K562 (cell line): ENCODE results near the gene MEF2C. TPM values are rescaled to one million over a fixed set of nuclear protein-coding genes. Genes with fewer than 3 reads are reported as not detected.
A peak's percentile ranks its signal among the peaks of the same experiment; 100 is the strongest.

Experiments
- ATAC-seq: fragments of 200-7000 bp; cut with Tn5 transposase; 3 replicates; pipeline ENCODE4 v1.9.1; 2020; ENCODE audit warnings: moderate library complexity
- BruUV-seq: library from RNA; stranded (reverse); fragments of 400-500 nt; replicated peaks from 2 replicates; lab custom pipeline; 2021; lab: Mats Ljungman, UMichigan
- CTCF ChIA-PET: fragments of 300-600 bp; formaldehyde crosslinking; extraction: SDS; loops from one replicate; lab custom pipeline; 2021; ENCODE audit warnings: low intra/inter-chr PET ratio; lab: Yijun Ruan, JAX
- POLR2A ChIA-PET: fragments of 300-600, 350-650 bp; sonication (Branson Sonifier 250); formaldehyde crosslinking; extraction: SDS; loops from one replicate; lab custom pipeline; 2021; ENCODE audit warnings: antibody characterized with exemption, inconsistent platforms; lab: Yijun Ruan, JAX
- DNase-seq, 4 experiments: peaks; one replicate each; pipeline versions ENCODE4 v3.0.0 to v3.0.0-alpha.2; 2011 to 2018; ENCODE audit warnings: low spot score in 3 of 4, mixed read lengths in 3 of 4; ENCODE audit errors: extremely low read depth in 1 of 4
- FAIRE-seq: peaks from 2 replicates; lab custom pipeline; 2011; peaks lifted over from hg19 to GRCh38; lab: Jason Lieb, UNC
- H2AFZ ChIP-seq: 2 replicates; pipeline ENCODE4 v1.6.0; 2011; ENCODE audit warnings: low read depth, low read length, control low read depth, inconsistent platforms
- H3K27ac ChIP-seq: fragments of 200-600 bp; 3 replicates; pipeline ENCODE4 v1.8.0; 2011; ENCODE audit warnings: low read depth, mild to moderate bottlenecking, control low read depth, inconsistent platforms, low read length, moderate library complexity, mixed read lengths; ENCODE audit errors: extremely low read depth
- H3K27me3 ChIP-seq, 2 experiments: fragments of 300-600 bp in 1 of 2; 2 replicates in 1 of 2; 3 replicates in 1 of 2; pipeline versions ENCODE4 v1.6.0 to v1.8.0; 2011; ENCODE audit warnings: inconsistent platforms in 2 of 2, low read length in 2 of 2, mild to moderate bottlenecking in 1 of 2, mixed read lengths in 1 of 2, moderate library complexity in 1 of 2; ENCODE audit not compliant: control insufficient read depth in 2 of 2, insufficient read depth in 2 of 2
- H3K36me3 ChIP-seq: fragments of 300-600 bp; 3 replicates; pipeline ENCODE4 v1.8.0; 2011; ENCODE audit warnings: mild to moderate bottlenecking, low read length, inconsistent platforms; ENCODE audit not compliant: control insufficient read depth, insufficient read depth
- H3K4me1 ChIP-seq, 2 experiments: fragments of 200-600 bp in 1 of 2; replicated peaks in 1 of 2; 2 replicates in 1 of 2; 3 replicates in 1 of 2; pipeline versions ENCODE4 v1.5.1 to v1.8.0; 2011; ENCODE audit warnings: inconsistent platforms in 2 of 2, low read length in 2 of 2, mild to moderate bottlenecking in 1 of 2, mixed read lengths in 1 of 2, moderate library complexity in 1 of 2; ENCODE audit not compliant: control insufficient read depth in 2 of 2, insufficient read depth in 2 of 2
- H3K4me2 ChIP-seq: 2 replicates; pipeline ENCODE4 v1.6.1; 2011; ENCODE audit warnings: low read length, control low read depth, inconsistent platforms, mixed read lengths; ENCODE audit not compliant: insufficient read depth
- H3K4me3 ChIP-seq: fragments of 200-600 bp; sonication (generic), shearing (Covaris generic); 2 replicates; pipeline ENCODE4 v1.5.1; 2016; ENCODE audit warnings: control low read depth, inconsistent platforms
- H3K79me2 ChIP-seq: fragments of 200-600 bp; 3 replicates; pipeline ENCODE4 v1.8.0; 2011; ENCODE audit warnings: low read length, inconsistent platforms; ENCODE audit not compliant: control insufficient read depth, insufficient read depth
- H3K9ac ChIP-seq, 2 experiments: 2 replicates each; pipeline versions ENCODE4 v1.6.0 to v1.6.1; 2011; ENCODE audit warnings: low read depth in 2 of 2, low read length in 2 of 2, control low read depth in 1 of 2, inconsistent platforms in 1 of 2, mild to moderate bottlenecking in 1 of 2, mixed read lengths in 1 of 2; ENCODE audit not compliant: insufficient read depth in 1 of 2
- H3K9me1 ChIP-seq: one replicate; pipeline ENCODE4 v1.6.0; 2011; ENCODE audit warnings: inconsistent platforms, mild to moderate bottlenecking, low read length, moderate library complexity; ENCODE audit not compliant: control insufficient read depth, insufficient read depth
- H3K9me3 ChIP-seq: replicated peaks from 2 replicates; pipeline ENCODE4 v1.5.1; 2011; ENCODE audit warnings: low read depth, low read length, inconsistent platforms; ENCODE audit not compliant: control insufficient read depth, insufficient read depth
- H4K20me1 ChIP-seq: replicated peaks from 2 replicates; pipeline ENCODE4 v1.6.1; 2011; ENCODE audit warnings: low read length, inconsistent platforms, mixed read lengths; ENCODE audit not compliant: control insufficient read depth, insufficient read depth
- CBX8 ChIP-seq: fragments of 200-600 bp; sonication (generic); IDR thresholded peaks from 2 replicates; pipeline ENCODE4 v1.6.1; 2012; ENCODE audit warnings: borderline replicate concordance, mixed run types, low read depth, mild to moderate bottlenecking, moderate library complexity, mixed read lengths, low read length, control low read depth, inconsistent platforms; ENCODE audit not compliant: poor library complexity, severe bottlenecking; ENCODE audit errors: extremely low read depth
- CHD7 ChIP-seq: fragments of 200-600 bp; sonication (generic); IDR thresholded peaks from one replicate; pipeline ENCODE4 v1.6.1; 2012; ENCODE audit warnings: mild to moderate bottlenecking, low read depth, low read length, inconsistent platforms
- E2F6 ChIP-seq, 2 experiments: IDR thresholded peaks; 2 replicates each; pipeline ENCODE4 v1.6.1; 2011; ENCODE audit warnings: borderline replicate concordance in 1 of 2, control low read depth in 1 of 2, low read depth in 1 of 2, low read length in 1 of 2, mild to moderate bottlenecking in 1 of 2, mixed read lengths in 1 of 2, moderate library complexity in 1 of 2; ENCODE audit not compliant: insufficient read depth in 1 of 2, insufficient read length in 1 of 2, poor library complexity in 1 of 2, severe bottlenecking in 1 of 2; ENCODE audit errors: extremely low read depth in 1 of 2
- EZH2 ChIP-seq: IDR thresholded peaks from 2 replicates; pipeline ENCODE4 v1.6.1; 2012; ENCODE audit warnings: low read depth, mild to moderate bottlenecking, inconsistent platforms, low read length, borderline replicate concordance
- XRCC5 ChIP-seq: fragments of 200-400 bp; formaldehyde crosslinking; IDR thresholded peaks from 2 replicates; pipeline ENCODE4 v1.6.1; 2017; ENCODE audit warnings: low read depth, mild to moderate bottlenecking, low read length
- ZNF280A ChIP-seq: fragments of 450-650 bp; IDR thresholded peaks from 2 replicates; pipeline ENCODE4 v1.6.1; 2018; ENCODE audit warnings: mild to moderate bottlenecking, low read depth; ENCODE audit not compliant: partially characterized antibody
- WGBS: fragments of 100-300 bp; shearing (Covaris generic); methylation state at CpG from one replicate; pipeline ENCODE4 v1.1.6; 2016; ENCODE audit warnings: low coverage, mixed read lengths; ENCODE audit not compliant: insufficient coverage; ENCODE audit errors: missing lambda C conversion rate; 5-methylcytosine and 5-hydroxymethylcytosine counted together
- in situ Hi-C: fragments of 300-500 bp; cut with MboI; formaldehyde crosslinking; loops from 4 replicates; pipeline ENCODE4 v1.15.0; 2018; ENCODE audit warnings: inconsistent platforms, mixed read lengths
- intact Hi-C: fragments of 100-400 bp; cut with micrococcal nuclease; formaldehyde crosslinking; loops from 2 replicates; pipeline ENCODE4 v1.14.2; 2022
- polyA plus RNA-seq, 8 experiments: library from polyadenylated mRNA; depleted of rRNA in 4 of 8; stranded (reverse) in 5 of 8; unstranded in 3 of 8; fragments of >200 nt; fragmentation: Nextera tagmentation in 2 of 8; fragmentation: Illumina TruSeq in 1 of 8; extraction: Ambion mirVana in 2 of 8; extraction: Trizol in 1 of 8; gene quantifications; 2 replicates each; pipeline versions ENCODE4 v1.2.1 to v1.2.3, GENCODE V29; 2011 to 2014; ENCODE audit warnings: inconsistent platforms in 1 of 8, missing spikeins in 1 of 8
- total RNA-seq, 7 experiments: library from RNA; depleted of rRNA in 6 of 7; stranded (reverse); fragments of >200 nt in 6 of 7; fragmentation: Illumina TruSeq in 2 of 7; extraction: Trizol in 2 of 7; gene quantifications; 2 replicates each; pipeline versions ENCODE4 v1.2.1 to v1.2.3, GENCODE V29; 2011 to 2021; ENCODE audit warnings: low replicate concordance in 1 of 7

The MEF2C gene
- total and polyA plus RNA-seq, 9 of the 15 experiments (the other 6 are each of a cell fraction or from before 2014, with no cell fraction given): 25.1 to 67.8 (median 58.3) TPM

GRCh38 chr5:88732862-88733261 is 150.1 kb downstream of the MEF2C start:
- Histone ChIP-seq H3K9ac (no peak overlapping the region), H3K79me2 (peaks cover 3% of the 10 kb centered on the region; the same call in 2 of the 3 replicates)
- 58% methylated on average over 2 of the region's 2 CpGs for WGBS
- TF ChIP-seq CBX8: no peak
- TF ChIP-seq CHD7: no peak
- TF ChIP-seq E2F6 (IDR thresholded peaks at IDR 0.05; ENCODE audit: borderline replicate concordance in 1 of 2, extremely low read depth in 1 of 2, insufficient read depth in 1 of 2, insufficient read length in 1 of 2, low read depth in 1 of 2, low read length in 1 of 2, poor library complexity in 1 of 2, severe bottlenecking in 1 of 2): no peak
- TF ChIP-seq EZH2: no peak
- TF ChIP-seq XRCC5: no peak
- no peak for TF ChIP-seq ZNF280A

More at GRCh38 chr5:88732862-88733261, 150.1 kb downstream of the MEF2C start:
- no peaks in the 10 kb centered on the region for H3K27me3 ChIP-seq
- no peaks in the 10 kb centered on the region for H3K9me1 ChIP-seq
- no peaks in the 10 kb centered on the region for H4K20me1 ChIP-seq
- BruUV-seq: no TSS peak
- no peak for DNase-seq
- H3K27ac ChIP-seq: 0 out of 3 replicates have a peak overlapping the region, but pooled peaks have one; percentile 83
- in situ Hi-C loops (no loop called here), intact Hi-C loops (loop anchor here (10.0 kb wide), 2 partner anchors 102 to 542 kb away; no protein-coding TSS in a partner anchor)
- no peak overlapping the region for H2AFZ ChIP-seq
- peaks cover 23% of the 10 kb centered on the region; the same call in 2 of the 3 replicates for H3K36me3 ChIP-seq
- H3K9me3 ChIP-seq: no peaks in the 10 kb centered on the region
- POLR2A ChIA-PET: interaction anchor here (0.6 to 1.9 kb wide), 2 partner anchors 14 to 1390 kb away, joined by 3 to 4 read pairs; no protein-coding TSS in a partner anchor
- ATAC-seq: no peak
- H3K4me1 ChIP-seq: peaks cover 0 to 18% of the 10 kb centered on the region in 2 experiments; a peak in 3 of 5 replicates
- no peak for FAIRE-seq
- H3K4me2 ChIP-seq: no peak overlapping the region
- no peak overlapping the region for H3K4me3 ChIP-seq
- CTCF ChIA-PET: no interaction called here
